Fibroblast of pulmonary artery (primary cell): ENCODE results near the gene VSIR.

ENCODE experiments used
- DNase-seq: peaks from one replicate; pipeline ENCODE4 v3.0.0-alpha.2; 2010; ENCODE audit warnings: low read depth
- H3K4me3 ChIP-seq: replicated peaks from 2 replicates; pipeline ENCODE4 v1.5.1; 2011; ENCODE audit warnings: low read depth, mild to moderate bottlenecking, control low read depth, low read length, moderate library complexity
- CTCF ChIP-seq: IDR thresholded peaks from 2 replicates; pipeline ENCODE4 v1.5.1; 2011; ENCODE audit warnings: mild to moderate bottlenecking, control low read depth, low read length, inconsistent platforms; ENCODE audit errors: missing control alignments

VSIR gene

GRCh38 chr10:71748671-71749191, 24.6 kb downstream of the VSIR start:
- no peak for DNase-seq
- H3K4me3 ChIP-seq: no peak overlapping the region
- no peak for TF ChIP-seq CTCF

- no peak for TF ChIP-seq CTCF
- no peak for DNase-seq
- no peak overlapping the region for H3K4me3 ChIP-seq
These were observed 25.5 kb downstream of the VSIR start for GRCh38 chr10:71747551-71748523.

GRCh38 chr10:71747039-71747531, 26.2 kb downstream of the VSIR start:
- TF ChIP-seq CTCF: no peak
- H3K4me3 ChIP-seq: no peak overlapping the region
- no peak for DNase-seq

- no peak for TF ChIP-seq CTCF
- H3K4me3 ChIP-seq: no peak overlapping the region
- no peak for DNase-seq
These were observed 26.8 kb downstream of the VSIR start for GRCh38 chr10:71746344-71747037.

GRCh38 chr10:71745664-71746250, 27.6 kb downstream of the VSIR start:
- no peak overlapping the region for H3K4me3 ChIP-seq
- no peak for TF ChIP-seq CTCF
- DNase-seq: no peak

GRCh38 chr10:71744897-71745663, 28.2 kb downstream of the VSIR start:
- no peak for TF ChIP-seq CTCF

More at GRCh38 chr10:71744897-71745663, 28.2 kb downstream of the VSIR start:
- DNase-seq: no peak
- H3K4me3 ChIP-seq: no peak overlapping the region
